Measurements from ENCODE around the gene TMEM158.

DNA sequence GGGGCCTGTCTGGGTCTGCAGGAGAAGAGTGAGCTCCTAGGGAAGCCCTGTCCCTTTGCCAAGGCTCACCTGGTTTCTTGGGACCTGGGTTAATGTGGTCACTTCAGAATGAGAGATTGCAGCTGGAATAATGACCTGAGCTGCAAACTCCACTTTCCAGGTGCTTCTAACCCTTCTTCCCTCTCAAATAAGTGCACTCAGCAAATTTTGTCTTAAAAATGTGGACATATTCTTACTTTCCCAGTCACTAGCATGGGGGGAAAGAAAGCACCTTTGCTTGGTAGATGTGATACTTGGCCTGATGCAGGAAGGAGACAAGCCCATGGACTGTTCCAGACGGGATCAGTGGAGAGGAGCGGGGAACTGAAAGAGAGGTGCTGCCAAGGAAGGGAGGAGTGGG is 41.0 kb downstream of the TMEM158 start:
- TF ChIP-seq, protein P1, sequence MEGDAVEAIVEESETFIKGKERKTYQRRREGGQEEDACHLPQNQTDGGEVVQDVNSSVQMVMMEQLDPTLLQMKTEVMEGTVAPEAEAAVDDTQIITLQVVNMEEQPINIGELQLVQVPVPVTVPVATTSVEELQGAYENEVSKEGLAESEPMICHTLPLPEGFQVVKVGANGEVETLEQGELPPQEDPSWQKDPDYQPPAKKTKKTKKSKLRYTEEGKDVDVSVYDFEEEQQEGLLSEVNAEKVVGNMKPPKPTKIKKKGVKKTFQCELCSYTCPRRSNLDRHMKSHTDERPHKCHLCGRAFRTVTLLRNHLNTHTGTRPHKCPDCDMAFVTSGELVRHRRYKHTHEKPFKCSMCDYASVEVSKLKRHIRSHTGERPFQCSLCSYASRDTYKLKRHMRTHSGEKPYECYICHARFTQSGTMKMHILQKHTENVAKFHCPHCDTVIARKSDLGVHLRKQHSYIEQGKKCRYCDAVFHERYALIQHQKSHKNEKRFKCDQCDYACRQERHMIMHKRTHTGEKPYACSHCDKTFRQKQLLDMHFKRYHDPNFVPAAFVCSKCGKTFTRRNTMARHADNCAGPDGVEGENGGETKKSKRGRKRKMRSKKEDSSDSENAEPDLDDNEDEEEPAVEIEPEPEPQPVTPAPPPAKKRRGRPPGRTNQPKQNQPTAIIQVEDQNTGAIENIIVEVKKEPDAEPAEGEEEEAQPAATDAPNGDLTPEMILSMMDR (IDR thresholded peaks at IDR 0.05; ENCODE audit: low read depth, low read length, missing input control), result no peak
- TF ChIP-seq RAD21 (IDR thresholded peaks at IDR 0.05), result no peak
- no peak for TF ChIP-seq TAF1 (conservative IDR thresholded peaks at IDR 0.05)
- TF ChIP-seq FOXA1 (IDR thresholded peaks at IDR 0.05), result no peak
- TF ChIP-seq RXRA (IDR thresholded peaks at IDR 0.05), result no peak
